HG03039 (cell line): ENCODE data around the gene TUBA1A.
"Not testable (repeated sequence)": the region's sequence is repeated elsewhere in the genome, so short reads cannot be mapped to it uniquely, and the experiment has no call there.

Experiments used
- ATAC-seq: cut with Tn5 transposase; IDR thresholded peaks from one replicate; pipeline ENCODE4 v1.9.1; 2021; ENCODE audit warnings: mild to moderate bottlenecking, moderate library complexity; ENCODE audit not compliant: unreplicated experiment

The TUBA1A gene

DNA sequence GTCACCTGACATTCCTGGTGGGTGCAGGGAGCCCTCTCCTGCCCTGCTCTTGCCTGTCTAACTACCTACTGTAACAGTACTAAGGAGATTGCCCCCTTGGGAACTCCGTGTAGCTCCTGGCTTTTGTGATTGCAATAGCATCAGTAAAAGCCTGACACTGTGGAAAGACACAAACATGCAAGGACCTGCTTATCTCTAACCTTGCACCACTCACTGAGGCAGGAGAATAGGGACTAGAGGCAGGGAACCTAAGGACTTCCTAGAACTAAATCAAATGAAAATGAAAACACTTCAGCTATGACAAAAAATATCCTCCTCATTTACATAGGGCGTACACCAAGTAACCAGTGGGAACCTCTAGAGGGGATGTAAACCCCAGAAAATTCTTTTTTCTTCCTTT, 28.5 kb downstream of the TUBA1A start:
- no peak for ATAC-seq

DNA sequence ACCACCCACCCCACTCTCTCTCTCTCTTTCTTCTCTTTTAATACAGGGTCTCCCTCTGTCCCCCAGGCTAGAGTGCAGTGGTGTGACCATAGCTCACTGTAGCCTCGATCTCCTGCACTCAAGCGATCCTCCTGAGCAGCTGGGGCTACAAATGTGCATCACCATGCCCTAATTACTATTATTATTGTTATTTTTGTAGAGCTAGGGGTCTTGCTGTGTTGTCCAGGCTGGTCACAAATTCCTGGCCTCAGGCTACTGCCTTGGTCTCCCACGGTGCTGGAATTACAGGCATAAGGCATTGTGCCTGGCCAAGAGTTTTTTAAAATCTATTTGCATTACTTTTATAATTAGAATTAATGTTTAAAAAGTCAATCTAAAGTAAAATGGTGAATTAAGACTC, 34.7 kb downstream of the TUBA1A start:
- ATAC-seq = no peak

DNA sequence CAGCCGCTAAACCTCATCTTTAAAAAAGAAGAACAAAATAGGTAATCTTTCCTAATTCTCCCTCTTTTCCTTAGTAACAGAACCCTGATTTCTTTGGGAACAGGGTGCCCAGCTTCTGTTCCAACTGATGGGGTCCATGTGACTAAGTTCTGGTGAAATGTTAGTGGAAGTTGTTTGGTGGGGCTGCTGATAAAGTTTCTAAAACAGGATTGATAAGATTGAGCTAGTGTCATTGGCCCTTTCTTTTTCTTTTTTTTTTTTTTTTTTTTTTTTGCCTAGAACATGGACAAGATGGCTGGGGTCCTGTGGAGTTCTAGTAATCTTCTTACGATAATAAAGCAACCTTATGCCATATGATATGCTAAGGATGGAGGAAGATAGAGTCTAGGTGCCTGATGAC, 41.5 kb downstream of the TUBA1A start:
- ATAC-seq = no peak

DNA sequence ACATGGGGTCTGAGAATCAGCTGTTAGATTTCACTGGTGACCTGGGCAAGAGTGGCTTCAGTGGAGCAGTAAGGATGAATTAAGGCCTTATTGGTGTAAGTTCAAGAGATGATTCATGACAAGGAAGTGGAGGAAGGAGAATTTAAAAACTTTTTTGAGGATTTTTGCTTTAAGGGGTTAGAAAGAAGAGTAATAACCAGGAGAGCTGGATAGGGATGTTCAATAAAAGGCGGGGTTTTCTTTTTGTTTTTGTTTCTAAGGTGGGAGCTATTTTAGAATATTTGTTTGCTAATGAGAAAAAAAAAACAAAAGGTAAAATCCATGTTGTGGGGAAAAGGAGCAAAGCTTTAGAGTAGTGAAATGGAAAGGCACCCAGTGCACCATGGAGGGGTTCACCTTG, 42.5 kb downstream of the TUBA1A start:
- no peak for ATAC-seq

DNA sequence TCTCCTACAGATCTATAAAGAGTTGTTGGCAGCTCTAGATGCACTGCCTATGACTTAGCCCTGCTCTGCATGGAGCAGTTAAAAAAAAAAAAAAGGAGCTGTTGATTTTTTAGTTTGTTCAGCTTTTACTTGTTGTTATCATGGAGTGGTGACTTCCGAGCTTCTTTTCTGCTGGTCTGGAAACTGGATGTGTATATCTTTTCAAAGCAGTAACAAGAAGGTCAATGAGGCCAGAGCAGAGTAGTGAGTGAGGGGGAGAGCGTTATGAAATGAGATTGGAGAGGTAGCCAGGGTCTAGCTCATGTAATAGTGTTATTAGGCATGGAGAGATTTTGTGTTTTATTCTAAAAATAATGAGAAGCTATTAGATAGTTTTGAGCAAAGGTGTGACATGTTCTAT, 44.5 kb downstream of the TUBA1A start:
- no peak for ATAC-seq

DNA sequence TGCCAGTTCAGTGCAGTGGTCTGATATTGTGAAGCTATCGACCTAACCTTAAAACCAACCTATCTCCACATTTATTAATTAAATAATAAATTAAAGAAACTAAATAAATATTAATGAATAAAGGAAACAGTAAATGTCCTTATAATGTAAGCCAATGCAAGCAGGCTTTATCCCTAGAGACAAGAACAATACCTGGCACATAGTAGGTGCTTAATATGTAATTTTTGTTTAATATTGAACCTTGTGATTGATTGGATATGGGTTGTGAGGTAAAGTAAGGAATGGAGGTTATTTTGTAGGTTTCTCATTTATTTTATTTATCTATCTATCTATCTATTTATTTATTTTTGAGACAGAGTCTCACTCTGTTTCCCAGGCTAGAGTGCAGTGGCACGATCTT, 49.9 kb downstream of the TUBA1A start:
- no peak for ATAC-seq

DNA sequence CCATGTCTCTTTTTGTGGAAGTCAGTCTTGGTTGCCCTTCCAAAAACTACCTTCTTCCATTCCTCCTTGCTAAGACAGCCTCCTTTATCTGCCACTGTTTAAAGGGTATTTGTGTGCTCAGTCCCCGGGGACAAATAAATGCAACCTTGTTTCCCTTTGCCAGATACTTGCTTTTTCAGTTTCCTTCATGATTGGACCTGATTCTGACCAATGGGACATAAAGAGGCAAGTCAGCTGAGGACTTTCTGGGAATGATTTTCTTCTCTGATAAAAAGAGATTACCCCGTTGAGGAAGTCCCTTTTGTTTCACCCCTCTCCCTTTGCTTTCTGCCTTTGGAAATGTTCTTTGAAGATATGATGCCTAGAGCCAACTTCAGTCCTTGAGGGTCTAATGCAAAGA, 50.3 kb downstream of the TUBA1A start:
- no peak for ATAC-seq

DNA sequence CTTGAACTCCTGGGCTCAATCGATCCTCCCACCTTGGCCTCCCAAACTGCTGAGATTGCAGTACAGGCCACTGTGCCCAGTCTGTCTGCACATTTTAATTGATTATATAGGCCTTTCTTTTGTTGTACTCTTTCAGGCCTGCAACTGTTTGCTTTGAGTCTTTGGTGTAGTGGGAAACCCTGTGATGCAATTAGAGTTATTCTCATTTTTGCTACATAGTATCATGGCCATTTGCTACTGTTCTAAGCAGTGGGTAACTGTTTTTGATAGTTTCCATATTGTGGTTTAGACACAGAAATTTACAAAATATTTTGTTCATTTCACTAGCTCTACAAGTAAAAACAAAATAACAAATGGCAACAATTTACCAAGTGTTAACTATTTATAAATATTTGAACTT, 51.4 kb downstream of the TUBA1A start:
- no peak for ATAC-seq

DNA sequence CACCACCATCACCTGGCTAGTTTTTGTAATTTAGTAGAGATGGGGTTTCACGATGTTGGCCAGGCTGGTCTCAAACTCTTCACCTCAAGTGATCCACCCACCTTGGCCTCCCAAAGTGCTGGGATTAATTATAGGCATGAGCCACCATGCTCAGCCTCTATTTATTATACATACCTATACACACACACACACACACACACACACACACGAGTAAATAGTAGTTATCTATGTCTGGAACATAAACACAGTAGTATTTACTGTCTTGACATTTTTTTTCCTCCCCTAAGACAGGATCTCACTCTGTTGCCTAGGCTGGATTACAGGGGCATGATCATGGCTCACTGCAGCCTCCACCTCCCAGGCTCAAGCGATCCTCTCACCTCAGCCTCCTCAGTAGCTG, 51.9 kb downstream of the TUBA1A start:
- not testable (repeated sequence) for ATAC-seq
